OCI-LY1 (cell line): ENCODE measurements around the gene CBX8.
A peak's percentile ranks its signal among the peaks of the same experiment; 100 is the strongest.

ENCODE experiments used
- H2AFZ ChIP-seq: fragments of 200-600 bp; sonication (generic), shearing (Covaris generic); 2 replicates; pipeline ENCODE4 v1.6.0; 2014; ENCODE audit warnings: antibody characterized with exemption, mild to moderate bottlenecking, low read length
- H3F3A ChIP-seq: fragments of 200-600 bp; sonication (generic), shearing (Covaris generic); 2 replicates; pipeline ENCODE4 v1.6.0; 2014; ENCODE audit warnings: mild to moderate bottlenecking, antibody characterized with exemption, low read length, moderate library complexity; ENCODE audit not compliant: insufficient read depth
- H3K27ac ChIP-seq: fragments of 200-600 bp; sonication (generic); 2 replicates; pipeline ENCODE4 v1.5.1; 2014; ENCODE audit warnings: low read length, mixed run types, mild to moderate bottlenecking, low read depth; ENCODE audit not compliant: poor library complexity, severe bottlenecking
- H3K27me3 ChIP-seq: fragments of 200-600 bp; sonication (generic); 2 replicates; pipeline ENCODE4 v1.6.0; 2014; ENCODE audit warnings: antibody characterized with exemption, mild to moderate bottlenecking, low read length, moderate library complexity; ENCODE audit not compliant: insufficient read depth
- H3K36me3 ChIP-seq: fragments of 200-600 bp; sonication (generic); 2 replicates; pipeline ENCODE4 v1.6.1; 2014; ENCODE audit warnings: mild to moderate bottlenecking, antibody characterized with exemption, low read length, moderate library complexity, mixed read lengths; ENCODE audit not compliant: insufficient read depth
- H3K4me1 ChIP-seq: fragments of 200-600 bp; sonication (generic); 2 replicates; pipeline ENCODE4 v1.5.1; 2014; ENCODE audit warnings: mild to moderate bottlenecking, low read length, moderate library complexity; ENCODE audit not compliant: insufficient read depth, severe bottlenecking
- H3K4me2 ChIP-seq: fragments of 200-600 bp; sonication (generic), shearing (Covaris generic); 2 replicates; pipeline ENCODE4 v1.6.1; 2014; ENCODE audit warnings: low read length
- H3K4me3 ChIP-seq: fragments of 200-600 bp; sonication (generic); 2 replicates; pipeline ENCODE4 v1.5.1; 2014; ENCODE audit warnings: low read length, low read depth, mild to moderate bottlenecking, mixed read lengths; ENCODE audit not compliant: poor library complexity, severe bottlenecking
- H3K79me2 ChIP-seq: fragments of 200-600 bp; shearing (Covaris generic); 2 replicates; pipeline ENCODE4 v1.6.1; 2016; ENCODE audit warnings: mixed run types, low read length, mixed read lengths; ENCODE audit not compliant: insufficient read depth
- H3K9ac ChIP-seq: fragments of 200-600 bp; sonication (generic), shearing (Covaris generic); 2 replicates; pipeline ENCODE4 v1.6.1; 2014; ENCODE audit warnings: mild to moderate bottlenecking, low read length, mixed read lengths
- H3K9me2 ChIP-seq: fragments of 200-600 bp; sonication (generic), shearing (Covaris generic); 2 replicates; pipeline ENCODE4 v1.6.1; 2014; ENCODE audit warnings: low read depth, mild to moderate bottlenecking, low read length, mixed read lengths
- H3K9me3 ChIP-seq: fragments of 200-600 bp; shearing (Covaris generic); 2 replicates; pipeline ENCODE4 v1.6.1; 2014; ENCODE audit warnings: low read length, mixed read lengths
- H4K20me1 ChIP-seq: fragments of 200-600 bp; sonication (generic), shearing (Covaris generic); 2 replicates; pipeline ENCODE4 v1.6.0; 2016; ENCODE audit warnings: mild to moderate bottlenecking, low read length; ENCODE audit not compliant: insufficient read depth
- CTCF ChIP-seq: fragments of 200-600 bp; sonication (generic), shearing (Covaris generic); IDR thresholded peaks from 2 replicates; pipeline ENCODE4 v1.5.1; 2017; ENCODE audit warnings: mild to moderate bottlenecking, antibody characterized with exemption, low read length, moderate library complexity, mixed read lengths
- EZH2 ChIP-seq: fragments of 200-600 bp; sonication (generic), shearing (Covaris generic); IDR thresholded peaks from 2 replicates; pipeline ENCODE4 v1.8.0; 2017; ENCODE audit warnings: borderline replicate concordance, mixed run types, mild to moderate bottlenecking, antibody characterized with exemption, low read length, moderate library complexity, mixed read lengths

The CBX8 gene

GRCh38 chr17:79811868-79812352 lies 15.0 kb upstream of the CBX8 start:
- Histone ChIP-seq H3K9me2 (no peaks in the 10 kb centered on the region), H3K36me3 (no peaks in the 10 kb centered on the region), H3K27me3 (no peaks in the 10 kb centered on the region), H3K4me1 (peaks cover 38% of the 10 kb centered on the region), H2AFZ (no peak overlapping the region), H4K20me1 (no peaks in the 10 kb centered on the region), H3K4me3 (peak overlapping the region; percentile 67), H3K79me2 (no peaks in the 10 kb centered on the region), H3F3A (no peaks in the 10 kb centered on the region), H3K27ac (peak overlapping the region; percentile 79), H3K4me2 (peak overlapping the region; percentile 92), H3K9ac (peak overlapping the region; percentile 79), H3K9me3 (no peaks in the 10 kb centered on the region)
- TF ChIP-seq EZH2, result no peak
- TF ChIP-seq CTCF, result no peak

GRCh38 chr17:79811011-79811867 lies 14.4 kb upstream of the CBX8 start:
- H3K9ac ChIP-seq, result peak overlapping the region; percentile 79
- H3K4me3 ChIP-seq, result peak overlapping the region; percentile 67
- H3K79me2 ChIP-seq, result no peaks in the 10 kb centered on the region
- no peaks in the 10 kb centered on the region for H3K27me3 ChIP-seq
- no peaks in the 10 kb centered on the region for H3K36me3 ChIP-seq
- H2AFZ ChIP-seq, result no peak overlapping the region
- no peaks in the 10 kb centered on the region for H3K9me2 ChIP-seq
- peaks cover 38% of the 10 kb centered on the region for H3K4me1 ChIP-seq
- TF ChIP-seq EZH2 (no peak), CTCF (peak; percentile 87)
- no peaks in the 10 kb centered on the region for H3K9me3 ChIP-seq
- no peaks in the 10 kb centered on the region for H4K20me1 ChIP-seq
- H3F3A ChIP-seq, result no peaks in the 10 kb centered on the region
- peak overlapping the region; percentile 92 for H3K4me2 ChIP-seq
- peak overlapping the region; percentile 79 for H3K27ac ChIP-seq

- no peak for TF ChIP-seq EZH2
- TF ChIP-seq CTCF, result no peak
- H3K27ac ChIP-seq, result peak overlapping the region; percentile 79
- no peaks in the 10 kb centered on the region for H3K9me3 ChIP-seq
- peaks cover 38% of the 10 kb centered on the region for H3K4me1 ChIP-seq
- H3K4me3 ChIP-seq, result peak overlapping the region; percentile 67
- no peaks in the 10 kb centered on the region for H3K79me2 ChIP-seq
- H3K9ac ChIP-seq, result peak overlapping the region; percentile 85
- no peak overlapping the region for H2AFZ ChIP-seq
- no peaks in the 10 kb centered on the region for H3K36me3 ChIP-seq
- no peaks in the 10 kb centered on the region for H4K20me1 ChIP-seq
- H3F3A ChIP-seq, result no peaks in the 10 kb centered on the region
- no peaks in the 10 kb centered on the region for H3K9me2 ChIP-seq
- peak overlapping the region; percentile 92 for H3K4me2 ChIP-seq
- no peaks in the 10 kb centered on the region for H3K27me3 ChIP-seq
These were observed 13.5 kb upstream of the CBX8 start for GRCh38 chr17:79810130-79811010.
